ENCODE results near the gene TSPAN5.

DNA sequence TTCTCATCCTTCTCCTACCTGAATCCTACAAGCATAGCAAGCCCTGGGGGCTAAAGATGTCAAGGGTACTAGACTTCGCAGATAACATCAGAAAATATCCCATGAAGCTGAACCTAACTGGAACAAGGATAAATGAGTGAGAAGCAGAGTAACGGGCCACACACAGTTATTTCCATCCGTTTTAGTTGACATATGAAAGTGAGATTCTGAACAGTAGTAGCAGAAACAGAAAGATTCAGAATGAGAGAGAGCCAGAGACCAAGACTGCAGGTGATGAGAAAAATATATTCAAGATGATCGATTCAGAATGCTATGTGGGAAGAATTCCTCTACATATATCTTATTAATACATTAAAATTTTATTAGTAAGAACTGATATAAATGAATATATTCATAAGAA lies 165.1 kb downstream of the TSPAN5 start:
- TF ChIP-seq ZNF211 (tag by site-specific recombination; IDR thresholded peaks at IDR 0.05; ENCODE audit: low read depth) = no peak
- no peak for TF ChIP-seq TCF7L2 (IDR thresholded peaks at IDR 0.05; ENCODE audit: borderline replicate concordance, low read depth, low read length)
- TF ChIP-seq, protein P1, sequence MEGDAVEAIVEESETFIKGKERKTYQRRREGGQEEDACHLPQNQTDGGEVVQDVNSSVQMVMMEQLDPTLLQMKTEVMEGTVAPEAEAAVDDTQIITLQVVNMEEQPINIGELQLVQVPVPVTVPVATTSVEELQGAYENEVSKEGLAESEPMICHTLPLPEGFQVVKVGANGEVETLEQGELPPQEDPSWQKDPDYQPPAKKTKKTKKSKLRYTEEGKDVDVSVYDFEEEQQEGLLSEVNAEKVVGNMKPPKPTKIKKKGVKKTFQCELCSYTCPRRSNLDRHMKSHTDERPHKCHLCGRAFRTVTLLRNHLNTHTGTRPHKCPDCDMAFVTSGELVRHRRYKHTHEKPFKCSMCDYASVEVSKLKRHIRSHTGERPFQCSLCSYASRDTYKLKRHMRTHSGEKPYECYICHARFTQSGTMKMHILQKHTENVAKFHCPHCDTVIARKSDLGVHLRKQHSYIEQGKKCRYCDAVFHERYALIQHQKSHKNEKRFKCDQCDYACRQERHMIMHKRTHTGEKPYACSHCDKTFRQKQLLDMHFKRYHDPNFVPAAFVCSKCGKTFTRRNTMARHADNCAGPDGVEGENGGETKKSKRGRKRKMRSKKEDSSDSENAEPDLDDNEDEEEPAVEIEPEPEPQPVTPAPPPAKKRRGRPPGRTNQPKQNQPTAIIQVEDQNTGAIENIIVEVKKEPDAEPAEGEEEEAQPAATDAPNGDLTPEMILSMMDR (tag by site-specific recombination; IDR thresholded peaks at IDR 0.05) = no peak
- TF ChIP-seq ZNF629 (tag by site-specific recombination; IDR thresholded peaks at IDR 0.05) = no peak

Data from HEK293 (cell line).